GM12878 (cell line): ENCODE measurements around the gene LENG1. TPM values are rescaled to one million over a fixed set of nuclear protein-coding genes. Genes with fewer than 3 reads are reported as not detected.

Experiments
- ATAC-seq: fragments of 200-7000 bp; cut with Tn5 transposase; 3 replicates; pipeline ENCODE4 v1.9.1; 2020; ENCODE audit warnings: mild to moderate bottlenecking, moderate library complexity
- BruUV-seq: library from RNA; stranded (reverse); fragments of 400-500 nt; replicated peaks from 2 replicates; lab custom pipeline; 2021; lab: Mats Ljungman, UMichigan
- CTCF ChIA-PET: fragments of 300-600 bp; sonication (Branson Sonifier 250); formaldehyde crosslinking; extraction: SDS; loops from one replicate; lab custom pipeline; 2021; ENCODE audit warnings: inconsistent platforms; lab: Yijun Ruan, JAX
- POLR2A ChIA-PET: fragments of 350-600 bp; formaldehyde crosslinking; extraction: SDS; loops from one replicate; lab custom pipeline; 2021; ENCODE audit warnings: inconsistent platforms; lab: Charles Lee
- RAD21 ChIA-PET: fragments of 300-600 bp; sonication (Branson Sonifier 250); formaldehyde crosslinking; loops from one replicate; lab custom pipeline; 2023; ENCODE audit warnings: antibody characterized with exemption; ENCODE audit not compliant: unreplicated experiment; lab: Charles Lee
- SMC1A ChIA-PET: fragments of 300-600 bp; sonication (Branson Sonifier 250); formaldehyde crosslinking; loops from one replicate; lab custom pipeline; 2023; ENCODE audit not compliant: unreplicated experiment, uncharacterized antibody; lab: Charles Lee
- DNase-seq: peaks from one replicate; pipeline ENCODE4 v3.0.0-alpha.2; 2011; ENCODE audit warnings: low read depth, low spot score
- FAIRE-seq: peaks from 3 replicates; lab custom pipeline; 2011; peaks lifted over from hg19 to GRCh38; lab: Jason Lieb, UNC
- H2AFZ ChIP-seq: 2 replicates; pipeline ENCODE4 v1.6.0; 2011; ENCODE audit warnings: low read depth, low read length, control low read depth; ENCODE audit not compliant: control insufficient read depth
- H3K27ac ChIP-seq: 2 replicates; pipeline ENCODE4 v1.5.1; 2011; ENCODE audit warnings: control low read depth; ENCODE audit not compliant: control insufficient read depth, insufficient read depth
- H3K27me3 ChIP-seq, 2 experiments: replicated peaks in 1 of 2; 2 replicates each; pipeline versions ENCODE4 v1.6.0 to v1.6.1; 2011; ENCODE audit warnings: low read length in 1 of 2; ENCODE audit not compliant: control insufficient read depth in 2 of 2, insufficient read depth in 2 of 2
- H3K36me3 ChIP-seq, 2 experiments: 2 replicates each; pipeline ENCODE4 v1.5.1; 2011; ENCODE audit warnings: low read length in 1 of 2; ENCODE audit not compliant: control insufficient read depth in 2 of 2, insufficient read depth in 2 of 2
- H3K4me1 ChIP-seq: 2 replicates; pipeline ENCODE4 v1.6.1; 2011; ENCODE audit warnings: mild to moderate bottlenecking, low read length, moderate library complexity, mixed read lengths; ENCODE audit not compliant: control insufficient read depth, insufficient read depth
- H3K4me2 ChIP-seq: 2 replicates; pipeline ENCODE4 v1.6.0; 2011; ENCODE audit warnings: control low read depth; ENCODE audit not compliant: control insufficient read depth, insufficient read depth
- H3K4me3 ChIP-seq: fragments of 200-600 bp; sonication (generic); 2 replicates; pipeline ENCODE4 v1.5.1; 2016
- H3K79me2 ChIP-seq: 2 replicates; pipeline ENCODE4 v1.6.0; 2011; ENCODE audit warnings: low read length; ENCODE audit not compliant: control insufficient read depth, insufficient read depth
- H3K9ac ChIP-seq: 2 replicates; pipeline ENCODE4 v1.8.0; 2011; ENCODE audit warnings: low read length, control low read depth, mixed read lengths; ENCODE audit not compliant: control insufficient read depth, insufficient read depth
- H3K9me3 ChIP-seq: replicated peaks from 3 replicates; pipeline ENCODE4 v1.5.1; 2011; ENCODE audit warnings: mild to moderate bottlenecking, low read length; ENCODE audit not compliant: control insufficient read depth, insufficient read depth
- H4K20me1 ChIP-seq: 2 replicates; pipeline ENCODE4 v1.6.0; 2011; ENCODE audit not compliant: control insufficient read depth, insufficient read depth
- CBX3 ChIP-seq: fragments of 200-600 bp; sonication (generic); IDR thresholded peaks from 2 replicates; pipeline ENCODE4 v1.6.1; 2016; ENCODE audit warnings: low read depth, borderline replicate concordance
- CTCF ChIP-seq, 3 experiments: IDR thresholded peaks in 2 of 3; conservative IDR thresholded peaks in 1 of 3; 2 replicates each; pipeline ENCODE4 v1.5.1; 2011; ENCODE audit warnings: low read depth in 3 of 3, low read length in 3 of 3, mild to moderate bottlenecking in 3 of 3, control low read depth in 2 of 3, moderate library complexity in 2 of 3, inconsistent platforms in 1 of 3, mixed read lengths in 1 of 3; ENCODE audit not compliant: control insufficient read depth in 2 of 3, insufficient read depth in 1 of 3; ENCODE audit errors: extremely low read depth in 1 of 3
- HCFC1 ChIP-seq: fragments of 150-350 bp; IDR thresholded peaks from 2 replicates; pipeline ENCODE4 v1.6.1; 2014; ENCODE audit warnings: low read length
- IKZF1 ChIP-seq: fragments of 450-650 bp; conservative IDR thresholded peaks from 2 replicates; pipeline ENCODE4 v1.6.1; 2017; ENCODE audit warnings: antibody characterized with exemption, mild to moderate bottlenecking
- RELA ChIP-seq: fragments of 450-650 bp; IDR thresholded peaks from 2 replicates; pipeline ENCODE4 v1.8.0; 2014; ENCODE audit warnings: borderline replicate concordance; ENCODE audit not compliant: partially characterized antibody
- WGBS: methylation state at CpG from one replicate; pipeline ENCODE4 v1.1.6; 2016; ENCODE audit warnings: low lambda C conversion rate; ENCODE audit not compliant: insufficient replicate concordance, insufficient coverage; ENCODE audit errors: missing lambda C conversion rate; 5-methylcytosine and 5-hydroxymethylcytosine counted together
- in situ Hi-C: fragments of 300-500 bp; cut with MboI; formaldehyde crosslinking; loops from 9 replicates; pipeline ENCODE4 v1.14.3; 2018; ENCODE audit warnings: mixed read lengths
- intact Hi-C: fragments of 100-400 bp; cut with micrococcal nuclease; formaldehyde crosslinking; loops from one replicate; pipeline ENCODE4 v1.14.2; 2022; ENCODE audit not compliant: unreplicated experiment
- polyA plus RNA-seq, 11 experiments: library from polyadenylated mRNA; depleted of rRNA in 4 of 11; unstranded in 6 of 11; stranded (reverse) in 5 of 11; fragments of >200 nt; fragmentation: Nextera tagmentation in 4 of 11; fragmentation: Illumina TruSeq in 1 of 11; extraction: Ambion mirVana in 4 of 11; extraction: Trizol in 1 of 11; gene quantifications; 1 replicate in 1 of 11; 2 replicates in 10 of 11; pipeline versions ENCODE4 v1.2.1 to v1.2.3, GENCODE V29; 2011 to 2016; ENCODE audit warnings: inconsistent platforms in 2 of 11, missing spikeins in 2 of 11, low read depth in 1 of 11
- total RNA-seq, 4 experiments: library from RNA; depleted of rRNA in 3 of 4; stranded (reverse); fragments of >200 nt in 3 of 4; fragmentation: Illumina TruSeq in 1 of 4; extraction: Trizol in 1 of 4; gene quantifications; 2 replicates each; pipeline versions ENCODE4 v1.2.1 to v1.2.3, GENCODE V29; 2013 to 2021

The LENG1 gene
- total and polyA plus RNA-seq, 10 of the 15 experiments (the other 5 are each of a cell fraction or from before 2014, with no cell fraction given), result 0.21 to 10.8 (median 5.8) TPM

- ChIA-PET CTCF (interaction anchor here (1.0 to 1.8 kb wide), 2 partner anchors 13 to 189 kb away, joined by 6 to 8 read pairs; partner anchors contain the start of gene MBOAT7), SMC1A (interaction anchor here (0.8 to 3.8 kb wide), 7 partner anchors 12 to 189 kb away, joined by 3 to 26 read pairs (median 3); partner anchors contain the start of genes MBOAT7 and TSEN34), POLR2A (interaction anchor here (2.4 to 7.7 kb wide), 2 partner anchors 12 to 65 kb away, joined by 11 to 100 read pairs; partner anchors contain the start of genes CNOT3, MBOAT7 and TSEN34)
- Histone ChIP-seq H3K27ac (0 out of 2 replicates have a peak overlapping the region, but pooled peaks have one; percentile 96), H3K9ac (peak overlapping the region; percentile 96; the same call in 1 of the 2 replicates), H3K4me2 (peak overlapping the region; percentile 91)
- in situ Hi-C loops, result no loop called here
- no peak for DNase-seq
- TF ChIP-seq HCFC1, result no peak
- TF ChIP-seq RELA, result no peak
- TF ChIP-seq IKZF1, result no peak
- TF ChIP-seq CBX3, result no peak
- TF ChIP-seq CTCF (IDR thresholded peaks at IDR 0.05 in 2 of 3, conservative IDR thresholded peaks at IDR 0.05 in 1 of 3; ENCODE audit: control insufficient read depth in 2 of 3, extremely low read depth in 1 of 3, insufficient read depth in 1 of 3, low read depth in 3 of 3, low read length in 3 of 3), result no peak
- TF ChIP-seq, all 136 proteins: peak for 0
- Histone ChIP-seq H3K4me1 (peaks cover 27% of the 10 kb centered on the region), H2AFZ (no peak overlapping the region), H3K4me3 (peak overlapping the region; percentile 92), H3K79me2 (peaks cover 61% of the 10 kb centered on the region), H3K36me3 (peaks cover 25 to 28% of the 10 kb centered on the region in 2 experiments), H4K20me1 (peaks cover 15% of the 10 kb centered on the region), H3K27me3 (no peaks in the 10 kb centered on the region), H3K9me3 (no peaks in the 10 kb centered on the region)
- no peak for ATAC-seq
- RAD21 ChIA-PET, result no interaction called here
- WGBS, result 8% methylated on average over 13 of the region's 13 CpGs
- no TSS peak for BruUV-seq
- FAIRE-seq, result no peak
- intact Hi-C loops, result loop anchor here (2.0 kb wide), 1 partner anchor 65 kb away; the partner anchor contains the start of gene CNOT3
These were observed 42.5 kb upstream of the LENG1 start for GRCh38 chr19:54201980-54202379.
